ENCODE data around the gene PRR23E.

The PRR23E gene

GRCh38 chr3:127185268-127185667 lies 7.7 kb upstream of the PRR23E start:
- no peak for FAIRE-seq

GRCh38 chr3:127185962-127186674 lies 6.8 kb upstream of the PRR23E start:
- FAIRE-seq = no peak

GRCh38 chr3:127187316-127187715 lies 5.6 kb upstream of the PRR23E start:
- FAIRE-seq = no peak

GRCh38 chr3:127193341-127193740 lies 410 bp downstream of the PRR23E start:
- no peak for FAIRE-seq

- FAIRE-seq = no peak
These were observed 844 bp downstream of the PRR23E start for GRCh38 chr3:127193775-127194174.

- no peak for FAIRE-seq
These were observed 1.8 kb downstream of the PRR23E start for GRCh38 chr3:127194601-127195187.

GRCh38 chr3:127195417-127195816 lies 2.5 kb downstream of the PRR23E start:
- FAIRE-seq = no peak

- FAIRE-seq = no peak
These were observed 3.1 kb downstream of the PRR23E start for GRCh38 chr3:127196002-127196401.

GRCh38 chr3:127196466-127197299 lies 3.8 kb downstream of the PRR23E start:
- no peak for FAIRE-seq

GRCh38 chr3:127197300-127198189 lies 4.6 kb downstream of the PRR23E start:
- no peak for FAIRE-seq

- no peak for FAIRE-seq
These were observed 7.3 kb downstream of the PRR23E start for GRCh38 chr3:127200086-127200691.

- no peak for FAIRE-seq
These were observed 10.1 kb downstream of the PRR23E start for GRCh38 chr3:127203024-127203423.

GRCh38 chr3:127204841-127205582 lies 12.1 kb downstream of the PRR23E start:
- no peak for FAIRE-seq

- no peak for FAIRE-seq
These were observed 13.2 kb downstream of the PRR23E start for GRCh38 chr3:127206154-127206553.

- no peak for FAIRE-seq
These were observed 13.9 kb downstream of the PRR23E start for GRCh38 chr3:127206611-127207516.

GRCh38 chr3:127207727-127208482 lies 15.0 kb downstream of the PRR23E start:
- no peak for FAIRE-seq

GRCh38 chr3:127208483-127209100 lies 15.7 kb downstream of the PRR23E start:
- no peak for FAIRE-seq

GRCh38 chr3:127209155-127209839 lies 16.4 kb downstream of the PRR23E start:
- FAIRE-seq = no peak
